ENCODE results near the gene CLEC2L. TPM values are rescaled to one million over a fixed set of nuclear protein-coding genes. Genes with fewer than 3 reads are reported as not detected.
A peak's percentile ranks its signal among the peaks of the same experiment; 100 is the strongest.

Gene CLEC2L
- total and polyA plus RNA-seq, 5 donors, result not detected

- Histone ChIP-seq H3K4me1 (ENCODE audit: control insufficient read depth, insufficient read depth, low read length) (no peaks in the 10 kb centered on the region), H3K4me3 (ENCODE audit: low read length) (no peak overlapping the region), H3K27ac (ENCODE audit: low read length) (no peak overlapping the region), H3K9me3 (ENCODE audit: control insufficient read depth, low read length) (no peaks in the 10 kb centered on the region), H3K27me3 (ENCODE audit: control insufficient read depth, insufficient read depth) (no peaks in the 10 kb centered on the region)
- DNase-seq (no peak), ATAC-seq (no peak)
- intact Hi-C loops (cut with DNase I), result no loop called here
- WGBS, result 83% methylated on average over 2 of the region's 2 CpGs
Observed at GRCh38 chr7:139560199-139560598, 36.7 kb downstream of the CLEC2L start.

DNA sequence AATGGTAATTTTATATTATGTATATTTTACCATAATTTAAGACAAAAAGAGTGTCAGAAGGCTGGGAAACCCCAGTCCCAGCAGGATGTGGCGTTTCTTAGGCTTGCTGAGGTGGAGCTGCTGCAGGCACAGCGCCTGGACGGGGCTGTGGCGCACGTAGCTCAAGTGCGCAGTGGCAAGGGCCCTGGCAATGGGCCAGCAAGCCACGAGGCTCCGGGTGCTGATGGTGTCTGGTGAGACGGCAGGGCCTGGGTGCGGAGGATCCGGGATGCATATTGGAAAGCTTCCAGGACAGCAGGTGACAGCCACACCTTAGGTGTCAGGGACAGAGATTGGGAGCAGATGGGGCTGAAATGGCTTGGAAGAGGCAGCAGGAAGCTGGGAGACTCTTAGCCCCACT, 37.2 kb downstream of the CLEC2L start:
- no peak overlapping the region for H3K4me3 ChIP-seq (ENCODE audit: low read length)
- no peaks in the 10 kb centered on the region for H3K27me3 ChIP-seq (ENCODE audit: control insufficient read depth, insufficient read depth)
- intact Hi-C loops (cut with DNase I), result no loop called here
- 75% methylated on average over 11 of the region's 11 CpGs for WGBS
- DNase-seq (peak in 2 of 3 donors; percentile 68 to 72), ATAC-seq (peak; percentile 56 to 72)
- H3K27ac ChIP-seq (ENCODE audit: low read length), result no peak overlapping the region
- H3K9me3 ChIP-seq (ENCODE audit: control insufficient read depth, low read length), result no peaks in the 10 kb centered on the region
- H3K4me1 ChIP-seq (ENCODE audit: control insufficient read depth, insufficient read depth, low read length), result no peaks in the 10 kb centered on the region

GRCh38 chr7:139562491-139562890, 39.0 kb downstream of the CLEC2L start:
- no peaks in the 10 kb centered on the region for H3K9me3 ChIP-seq (ENCODE audit: control insufficient read depth, low read length)
- H3K27me3 ChIP-seq (ENCODE audit: control insufficient read depth, insufficient read depth), result no peaks in the 10 kb centered on the region
- H3K4me3 ChIP-seq (ENCODE audit: low read length), result no peak overlapping the region
- no peak overlapping the region for H3K27ac ChIP-seq (ENCODE audit: low read length)
- intact Hi-C loops (cut with DNase I), result no loop called here
- DNase-seq (peak in 1 of 3 donors; percentile 25), ATAC-seq (no peak)
- H3K4me1 ChIP-seq (ENCODE audit: control insufficient read depth, insufficient read depth, low read length), result no peaks in the 10 kb centered on the region
- WGBS, result 94% methylated on average over 12 of the region's 12 CpGs

GRCh38 chr7:139562961-139563565, 39.6 kb downstream of the CLEC2L start:
- Histone ChIP-seq H3K9me3 (ENCODE audit: control insufficient read depth, low read length) (no peaks in the 10 kb centered on the region), H3K27ac (ENCODE audit: low read length) (no peak overlapping the region), H3K27me3 (ENCODE audit: control insufficient read depth, insufficient read depth) (no peaks in the 10 kb centered on the region), H3K4me3 (ENCODE audit: low read length) (no peak overlapping the region), H3K4me1 (ENCODE audit: control insufficient read depth, insufficient read depth, low read length) (no peaks in the 10 kb centered on the region)
- 61% methylated on average over 13 of the region's 13 CpGs for WGBS
- ATAC-seq, result peak in 1 of 2 donors; percentile 17
- DNase-seq, result peak in 1 of 3 donors; percentile 10
- intact Hi-C loops (cut with DNase I), result no loop called here

- WGBS, result 94% methylated on average over 5 of the region's 5 CpGs
- no peaks in the 10 kb centered on the region for H3K9me3 ChIP-seq (ENCODE audit: control insufficient read depth, low read length)
- no peak overlapping the region for H3K4me3 ChIP-seq (ENCODE audit: low read length)
- DNase-seq (no peak), ATAC-seq (no peak)
- no peak overlapping the region for H3K27ac ChIP-seq (ENCODE audit: low read length)
- intact Hi-C loops (cut with DNase I), result no loop called here
- no peaks in the 10 kb centered on the region for H3K27me3 ChIP-seq (ENCODE audit: control insufficient read depth, insufficient read depth)
- H3K4me1 ChIP-seq (ENCODE audit: control insufficient read depth, insufficient read depth, low read length), result no peaks in the 10 kb centered on the region
Observed at GRCh38 chr7:139563856-139564255, 40.4 kb downstream of the CLEC2L start.

- Histone ChIP-seq H3K9me3 (ENCODE audit: control insufficient read depth, low read length) (no peaks in the 10 kb centered on the region), H3K4me1 (ENCODE audit: control insufficient read depth, insufficient read depth, low read length) (no peaks in the 10 kb centered on the region), H3K27ac (ENCODE audit: low read length) (no peak overlapping the region), H3K27me3 (ENCODE audit: control insufficient read depth, insufficient read depth) (no peaks in the 10 kb centered on the region), H3K4me3 (ENCODE audit: low read length) (no peak overlapping the region)
- intact Hi-C loops (cut with DNase I), result no loop called here
- ATAC-seq (no peak), DNase-seq (no peak)
- 83% methylated on average over 6 of the region's 6 CpGs for WGBS
Observed at GRCh38 chr7:139566075-139566474, 42.6 kb downstream of the CLEC2L start.

DNA sequence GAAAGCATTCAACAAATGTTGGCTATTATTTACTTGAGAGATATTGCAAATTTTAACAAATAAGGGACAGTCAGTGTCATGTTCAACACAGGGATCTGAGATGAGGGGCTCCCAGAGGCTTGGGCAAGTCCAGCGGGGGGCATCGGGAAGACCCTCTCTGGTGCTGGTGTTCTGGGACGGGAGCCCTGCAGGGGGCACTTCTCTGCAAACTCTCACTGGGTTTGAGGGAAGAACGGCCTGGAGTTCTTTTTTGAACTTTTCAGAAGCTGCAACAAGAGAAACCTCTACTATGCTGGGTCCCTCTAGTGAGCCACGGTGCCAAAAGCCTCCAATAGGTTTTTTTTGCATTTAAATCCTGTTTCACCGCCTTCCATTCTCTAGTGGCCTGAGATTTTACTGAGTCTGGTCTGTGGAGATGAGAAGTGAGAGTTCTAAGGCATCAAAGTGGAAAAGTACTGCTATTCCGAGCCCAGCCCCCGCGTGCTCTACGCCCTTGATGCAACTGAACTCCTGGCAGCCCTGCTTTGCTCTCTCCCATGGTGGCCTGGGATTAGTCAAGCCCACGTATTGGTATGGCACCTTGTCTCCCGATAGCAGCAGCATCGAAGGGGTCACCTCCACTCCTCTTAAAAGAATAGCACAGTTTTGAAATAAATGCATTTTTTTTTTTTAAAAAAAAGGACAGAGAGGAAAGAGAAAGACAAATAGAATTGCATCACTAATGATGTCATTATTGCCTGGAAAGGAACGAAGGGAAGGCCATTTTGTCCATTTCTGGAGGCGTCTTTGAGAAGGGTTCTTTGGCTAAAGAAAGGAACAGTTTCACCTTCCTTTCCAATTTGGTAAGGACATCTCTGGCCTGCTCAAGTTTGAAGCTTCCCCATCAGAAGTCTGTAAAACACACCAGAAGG, 43.5 kb downstream of the CLEC2L start:
- ATAC-seq (no peak), DNase-seq (no peak)
- H3K4me3 ChIP-seq (ENCODE audit: low read length), result no peak overlapping the region
- H3K27me3 ChIP-seq (ENCODE audit: control insufficient read depth, insufficient read depth), result no peaks in the 10 kb centered on the region
- no peaks in the 10 kb centered on the region for H3K4me1 ChIP-seq (ENCODE audit: control insufficient read depth, insufficient read depth, low read length)
- no peaks in the 10 kb centered on the region for H3K9me3 ChIP-seq (ENCODE audit: control insufficient read depth, low read length)
- H3K27ac ChIP-seq (ENCODE audit: low read length), result no peak overlapping the region
- WGBS, result 85% methylated on average over 15 of the region's 15 CpGs
- intact Hi-C loops (cut with DNase I), result no loop called here

DNA sequence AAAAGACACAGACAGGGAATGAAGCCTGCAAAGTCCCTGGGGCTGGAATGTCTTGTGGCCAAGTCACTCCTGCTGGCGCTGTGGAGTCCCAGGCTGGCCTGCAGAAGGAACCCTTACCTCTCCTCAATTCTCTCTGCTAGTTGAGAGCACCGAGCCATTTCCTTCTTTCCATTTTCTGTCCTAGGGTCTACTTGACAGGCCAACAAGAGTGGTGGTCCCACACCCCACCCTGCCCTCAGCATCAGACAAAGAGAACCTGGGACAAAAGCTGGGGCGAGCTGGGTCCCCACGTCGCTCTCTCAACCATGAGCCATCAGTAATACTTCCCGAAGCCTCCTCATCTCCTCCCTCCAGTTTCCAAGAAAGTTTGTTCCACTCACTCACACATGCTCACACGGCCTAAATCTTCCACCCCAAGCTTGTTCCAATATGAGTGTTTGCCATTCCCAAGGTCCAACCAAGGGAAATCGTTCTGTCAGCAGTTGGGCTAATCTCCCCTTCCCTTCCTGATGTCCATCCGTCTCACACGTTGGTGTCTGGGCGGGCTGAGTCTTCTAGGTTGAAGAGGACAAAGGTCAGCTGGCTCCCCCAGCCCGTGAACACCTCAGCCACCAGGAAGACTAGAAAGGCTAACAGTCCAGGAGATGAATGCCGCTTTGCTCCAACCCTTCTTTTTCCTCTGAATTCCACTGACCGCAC, 44.3 kb downstream of the CLEC2L start:
- Histone ChIP-seq H3K9me3 (ENCODE audit: control insufficient read depth, low read length) (no peaks in the 10 kb centered on the region), H3K27ac (ENCODE audit: low read length) (no peak overlapping the region), H3K4me3 (ENCODE audit: low read length) (no peak overlapping the region), H3K4me1 (ENCODE audit: control insufficient read depth, insufficient read depth, low read length) (no peaks in the 10 kb centered on the region), H3K27me3 (ENCODE audit: control insufficient read depth, insufficient read depth) (no peaks in the 10 kb centered on the region)
- 87% methylated on average over 14 of the region's 14 CpGs for WGBS
- intact Hi-C loops (cut with DNase I), result no loop called here
- ATAC-seq (no peak), DNase-seq (no peak)

GRCh38 chr7:139568346-139568675, 44.8 kb downstream of the CLEC2L start:
- no peak overlapping the region for H3K4me3 ChIP-seq (ENCODE audit: low read length)
- WGBS, result 89% methylated on average over 6 of the region's 6 CpGs
- DNase-seq (no peak), ATAC-seq (no peak)
- no peaks in the 10 kb centered on the region for H3K9me3 ChIP-seq (ENCODE audit: control insufficient read depth, low read length)
- intact Hi-C loops (cut with DNase I), result no loop called here
- H3K27ac ChIP-seq (ENCODE audit: low read length), result no peak overlapping the region
- H3K27me3 ChIP-seq (ENCODE audit: control insufficient read depth, insufficient read depth), result no peaks in the 10 kb centered on the region
- H3K4me1 ChIP-seq (ENCODE audit: control insufficient read depth, insufficient read depth, low read length), result no peaks in the 10 kb centered on the region

- Histone ChIP-seq H3K4me3 (ENCODE audit: low read length) (no peak overlapping the region), H3K27me3 (ENCODE audit: control insufficient read depth, insufficient read depth) (no peaks in the 10 kb centered on the region), H3K27ac (ENCODE audit: low read length) (no peak overlapping the region), H3K4me1 (ENCODE audit: control insufficient read depth, insufficient read depth, low read length) (no peaks in the 10 kb centered on the region), H3K9me3 (ENCODE audit: control insufficient read depth, low read length) (no peaks in the 10 kb centered on the region)
- WGBS, result 97% methylated on average over 12 of the region's 12 CpGs
- no peak for DNase-seq
- intact Hi-C loops (cut with DNase I), result no loop called here
- ATAC-seq, result no peak
Observed at GRCh38 chr7:139568813-139569490, 45.5 kb downstream of the CLEC2L start.

GRCh38 chr7:139570119-139570518, 46.6 kb downstream of the CLEC2L start:
- no peak overlapping the region for H3K4me3 ChIP-seq (ENCODE audit: low read length)
- intact Hi-C loops (cut with DNase I), result no loop called here
- H3K27ac ChIP-seq (ENCODE audit: low read length), result no peak overlapping the region
- DNase-seq (no peak), ATAC-seq (no peak)
- no peaks in the 10 kb centered on the region for H3K9me3 ChIP-seq (ENCODE audit: control insufficient read depth, low read length)
- WGBS, result 66% methylated on average over 8 of the region's 8 CpGs
- H3K4me1 ChIP-seq (ENCODE audit: control insufficient read depth, insufficient read depth, low read length), result no peaks in the 10 kb centered on the region
- no peaks in the 10 kb centered on the region for H3K27me3 ChIP-seq (ENCODE audit: control insufficient read depth, insufficient read depth)
